Caki2 (cell line): ENCODE data around the gene NUDT4B. TPM values are rescaled to one million over a fixed set of nuclear protein-coding genes. Genes with fewer than 3 reads are reported as not detected.
"Not testable (repeated sequence)": the region's sequence is repeated elsewhere in the genome, so short reads cannot be mapped to it uniquely, and the experiment has no call there.

Source experiments
- DNase-seq: peaks from one replicate; pipeline ENCODE4 v3.0.0-alpha.2; 2015; ENCODE audit warnings: low read depth
- in situ Hi-C: cut with HindIII; loops from 2 replicates; pipeline ENCODE4 v1.10.0; 2016; ENCODE audit warnings: low sequenced_read_pairs, low pct_unique_long_range_greater_than_20kb, mixed read lengths
- total RNA-seq: library from RNA; depleted of rRNA; stranded (reverse); fragments of >200 nt; shearing (Covaris generic); gene quantifications from 2 replicates; pipeline ENCODE4 v1.2.3, GENCODE V29; 2014; ENCODE audit warnings: low replicate concordance; rRNA removed

The NUDT4B gene
- total RNA-seq, result 4.6 TPM in 1 of 2 replicates, not detected in the other

DNA sequence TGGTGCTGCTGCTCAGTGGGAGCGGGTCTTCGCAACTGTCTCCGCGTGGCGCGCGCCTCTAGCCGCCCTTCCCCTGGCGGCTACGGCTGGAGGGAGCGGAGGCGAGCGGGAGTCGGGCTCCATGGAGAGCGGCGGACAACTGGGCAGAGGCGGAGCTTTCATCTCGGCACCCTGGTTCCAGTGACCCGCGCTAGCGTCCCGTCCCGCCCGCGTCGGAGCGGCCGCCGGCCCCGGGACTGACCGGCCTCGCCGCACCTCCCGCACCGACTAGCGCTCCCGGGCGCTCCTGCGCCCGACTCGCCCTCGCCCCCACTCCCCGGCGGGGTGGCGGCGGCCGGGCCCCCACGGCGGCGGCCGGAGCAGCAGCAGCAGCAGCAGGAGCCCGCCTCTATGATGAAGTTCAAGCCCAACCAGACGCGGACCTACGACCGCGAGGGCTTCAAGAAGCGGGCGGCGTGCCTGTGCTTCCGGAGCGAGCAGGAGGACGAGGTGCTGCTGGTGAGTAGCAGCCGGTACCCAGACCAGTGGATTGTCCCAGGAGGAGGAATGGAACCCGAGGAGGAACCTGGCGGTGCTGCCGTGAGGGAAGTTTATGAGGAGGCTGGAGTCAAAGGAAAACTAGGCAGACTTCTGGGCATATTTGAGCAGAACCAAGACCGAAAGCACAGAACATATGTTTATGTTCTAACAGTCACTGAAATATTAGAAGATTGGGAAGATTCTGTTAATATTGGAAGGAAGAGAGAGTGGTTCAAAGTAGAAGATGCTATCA is at the start of gene NUDT4B:
TSS of gene NUDT4B (plus strand) at position 212 of the 772 bp plus-strand sequence. CDS start at position 391, 179 bp downstream.
- in situ Hi-C loops, DNase-seq: not testable (repeated sequence)

DNA sequence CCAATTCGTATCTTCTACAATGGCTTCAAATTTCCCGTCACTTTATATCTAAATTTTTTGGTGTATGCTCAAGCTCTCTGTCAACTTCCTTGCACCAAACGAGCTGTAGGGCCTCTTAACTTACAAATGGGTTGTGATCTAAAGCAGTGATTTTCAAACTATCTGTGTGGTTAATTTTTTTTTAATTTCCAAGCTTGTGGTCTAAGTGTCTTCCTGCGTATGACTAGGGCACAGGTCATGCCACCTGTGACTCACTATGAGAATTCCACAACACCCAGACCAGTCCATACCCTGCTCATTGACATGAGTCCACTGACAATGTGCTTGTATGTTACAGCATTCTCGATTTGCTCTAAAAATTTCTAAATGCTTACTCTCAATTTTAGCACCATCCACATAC is 49.2 kb upstream of the NUDT4B start:
- DNase-seq, in situ Hi-C loops: not testable (repeated sequence)

DNA sequence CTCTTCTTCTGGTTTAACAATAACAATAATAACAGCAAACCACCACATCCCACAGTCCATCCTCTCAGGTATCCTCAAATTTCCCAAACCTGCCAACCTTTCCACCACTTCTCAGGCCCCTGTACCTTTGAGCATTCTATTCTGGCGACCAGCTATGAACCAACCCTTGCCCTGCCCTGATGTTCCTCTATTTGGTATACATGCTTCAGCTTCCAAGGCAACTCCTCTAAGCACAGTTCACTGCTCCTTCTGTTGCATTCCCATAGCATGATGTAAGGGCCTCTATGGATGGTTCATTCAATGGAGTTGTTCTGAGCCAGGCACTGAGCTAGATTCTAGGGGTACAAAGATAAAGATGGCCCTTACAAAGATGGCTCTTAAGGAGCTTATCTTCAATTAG is 46.3 kb upstream of the NUDT4B start:
- in situ Hi-C loops, DNase-seq: not testable (repeated sequence)

DNA sequence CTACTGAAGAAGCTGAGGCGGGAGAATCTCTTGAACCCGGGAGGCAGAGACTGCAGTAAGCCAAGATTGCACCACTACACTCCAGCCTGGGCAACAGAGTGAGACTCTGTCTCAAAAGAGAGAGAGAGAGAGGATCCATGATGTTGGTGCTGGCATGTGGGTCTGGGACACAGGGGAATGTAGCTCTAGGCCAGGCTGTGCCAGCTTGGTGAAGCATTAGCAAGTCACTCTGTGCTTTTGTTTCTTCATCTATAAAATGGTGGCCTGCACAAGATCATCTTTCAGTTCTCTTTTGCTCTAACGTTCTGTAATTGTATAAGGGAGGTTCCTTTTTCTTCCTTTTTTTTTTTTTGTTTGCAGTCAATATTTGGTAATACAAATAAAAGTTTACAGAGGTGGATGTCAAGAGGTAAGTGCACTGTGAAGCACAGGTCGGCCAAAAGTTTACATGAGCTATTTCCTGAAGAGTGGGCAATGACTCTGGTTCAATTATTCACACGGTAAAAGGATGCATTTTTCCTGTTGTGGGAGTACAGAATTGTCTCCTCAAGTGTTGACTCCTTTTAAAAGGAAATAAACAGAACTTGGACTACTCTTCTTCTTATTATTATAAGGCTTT is 44.5 kb upstream of the NUDT4B start:
- DNase-seq, in situ Hi-C loops: not testable (repeated sequence)

DNA sequence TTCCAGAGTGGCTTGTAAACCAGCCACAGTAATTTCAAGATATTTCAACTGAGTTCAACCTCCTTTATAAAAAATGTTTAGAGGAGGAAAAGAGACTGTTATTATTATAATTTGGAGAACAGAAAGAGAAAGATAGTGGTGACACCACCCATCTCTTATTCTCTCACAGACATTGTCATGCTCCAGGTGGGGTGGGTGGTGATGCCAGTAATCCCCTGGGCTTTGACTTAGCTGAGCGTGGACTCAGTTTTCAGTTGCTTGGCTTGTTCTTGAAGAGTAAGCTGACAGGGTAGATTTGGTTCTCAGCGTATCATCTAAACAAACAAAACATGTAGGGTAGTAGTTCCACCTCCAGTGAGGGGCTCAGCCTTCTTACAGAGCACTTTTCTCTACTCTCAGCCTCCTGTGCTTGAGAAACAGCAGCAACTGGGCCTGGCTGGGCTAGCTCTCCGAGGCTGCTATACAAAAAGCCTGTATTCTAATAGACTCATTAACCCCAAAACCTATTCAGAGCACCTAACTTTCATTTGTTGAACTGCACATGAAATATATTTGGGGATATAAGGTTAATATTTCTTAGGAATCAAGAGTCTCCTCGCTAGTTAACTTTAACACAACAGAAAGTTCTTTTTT is 43.1 kb upstream of the NUDT4B start:
- DNase-seq, in situ Hi-C loops: not testable (repeated sequence)

DNA sequence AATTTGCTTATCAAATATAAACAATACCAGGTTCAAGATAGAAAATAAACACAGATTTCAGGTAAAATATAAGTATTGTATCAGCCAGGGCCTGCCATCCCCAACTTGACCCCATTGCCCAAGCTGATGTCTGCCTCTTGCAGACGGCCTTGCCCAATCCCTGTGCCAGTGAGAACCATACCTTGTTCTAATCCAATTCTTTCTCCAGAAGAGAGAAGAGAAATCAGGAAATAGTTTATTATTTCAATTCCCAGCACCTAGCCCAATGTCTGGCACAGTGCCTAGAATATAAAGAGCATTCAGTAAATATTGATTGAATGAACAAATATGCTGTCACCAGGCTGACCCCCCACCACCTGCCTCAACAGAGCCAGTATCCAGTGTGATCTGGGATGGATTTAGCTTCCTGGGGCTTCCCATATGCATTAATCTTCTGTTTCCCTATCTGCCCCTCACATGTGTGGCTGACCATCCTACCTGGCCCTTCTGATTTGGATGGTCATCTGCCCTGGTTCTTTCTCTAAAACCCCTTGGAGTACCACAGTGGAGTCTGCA is 39.7 kb upstream of the NUDT4B start:
- in situ Hi-C loops, DNase-seq: not testable (repeated sequence)

DNA sequence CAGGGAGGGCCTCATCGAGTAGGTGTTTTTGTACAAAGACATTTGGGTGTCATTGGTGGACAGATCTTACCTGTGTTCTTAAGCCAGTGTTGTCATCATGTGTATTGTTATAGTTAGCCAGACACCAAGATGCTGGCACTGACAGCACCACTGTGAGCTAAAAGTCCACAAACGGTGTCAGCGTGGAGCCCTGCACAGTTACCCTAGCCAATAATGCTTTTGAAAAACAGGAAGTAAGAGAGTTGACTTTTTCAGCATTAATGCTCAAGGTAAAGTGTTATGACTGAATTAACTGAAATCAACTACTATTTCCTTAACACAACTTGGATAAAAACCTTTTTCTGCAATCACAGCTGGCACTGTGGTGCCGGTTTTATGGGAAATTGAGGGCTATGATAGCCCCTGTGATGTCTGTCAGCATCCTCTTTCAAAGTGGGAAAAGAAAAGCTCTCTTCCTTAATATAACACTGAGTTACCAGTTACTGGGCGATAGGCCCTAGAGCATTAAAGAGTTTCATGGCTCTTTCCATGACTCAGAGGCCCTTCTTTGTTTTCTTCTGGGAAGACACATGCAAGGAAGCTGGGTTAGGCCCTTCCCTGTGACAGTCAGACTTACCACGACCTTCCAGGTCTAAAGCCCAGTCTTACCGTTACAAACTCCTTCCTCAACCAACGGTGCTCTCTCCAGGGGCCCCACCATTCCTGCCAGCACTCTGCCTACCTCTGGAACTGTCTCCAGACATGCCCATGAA is 37.6 kb upstream of the NUDT4B start:
- in situ Hi-C loops, DNase-seq: not testable (repeated sequence)

DNA sequence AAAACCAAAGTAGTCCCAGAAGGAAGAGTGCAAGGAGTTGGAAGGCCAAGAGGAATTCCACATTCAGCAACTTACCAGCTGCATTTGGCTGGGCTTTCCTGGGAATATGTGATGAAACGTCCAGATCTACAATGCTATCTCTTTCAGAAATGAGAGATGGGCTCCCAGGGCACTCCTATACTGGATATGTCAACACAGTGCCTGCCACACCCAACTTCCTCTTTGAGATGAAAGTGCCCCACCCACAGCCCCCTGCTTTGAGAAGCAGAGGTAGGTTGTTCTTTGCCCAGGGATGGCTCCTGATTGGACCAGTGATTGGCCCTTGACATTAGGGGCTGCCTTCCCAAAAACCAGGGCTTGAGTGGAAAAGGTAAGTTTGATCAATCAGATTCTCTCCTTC is 36.2 kb upstream of the NUDT4B start:
- in situ Hi-C loops, DNase-seq: not testable (repeated sequence)

DNA sequence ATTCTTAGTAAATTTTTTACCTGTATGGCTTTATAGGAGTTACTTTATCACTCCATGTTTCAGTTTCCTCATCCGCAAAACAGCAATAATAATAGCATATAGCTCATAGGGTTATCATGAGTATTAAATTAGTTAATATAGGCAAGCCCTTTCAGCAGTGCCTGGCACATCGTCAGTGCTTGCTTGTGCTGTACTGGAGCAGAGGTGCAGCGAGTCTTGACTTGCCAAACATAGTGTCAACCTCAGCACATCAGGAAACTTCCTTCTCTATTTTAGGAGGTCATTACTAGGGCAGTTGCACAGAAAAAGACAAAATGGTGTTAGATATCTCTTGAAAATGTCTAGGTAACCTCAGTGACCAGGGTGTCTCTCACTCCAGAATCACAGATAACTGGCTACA is 33.1 kb upstream of the NUDT4B start:
- DNase-seq, in situ Hi-C loops: not testable (repeated sequence)

DNA sequence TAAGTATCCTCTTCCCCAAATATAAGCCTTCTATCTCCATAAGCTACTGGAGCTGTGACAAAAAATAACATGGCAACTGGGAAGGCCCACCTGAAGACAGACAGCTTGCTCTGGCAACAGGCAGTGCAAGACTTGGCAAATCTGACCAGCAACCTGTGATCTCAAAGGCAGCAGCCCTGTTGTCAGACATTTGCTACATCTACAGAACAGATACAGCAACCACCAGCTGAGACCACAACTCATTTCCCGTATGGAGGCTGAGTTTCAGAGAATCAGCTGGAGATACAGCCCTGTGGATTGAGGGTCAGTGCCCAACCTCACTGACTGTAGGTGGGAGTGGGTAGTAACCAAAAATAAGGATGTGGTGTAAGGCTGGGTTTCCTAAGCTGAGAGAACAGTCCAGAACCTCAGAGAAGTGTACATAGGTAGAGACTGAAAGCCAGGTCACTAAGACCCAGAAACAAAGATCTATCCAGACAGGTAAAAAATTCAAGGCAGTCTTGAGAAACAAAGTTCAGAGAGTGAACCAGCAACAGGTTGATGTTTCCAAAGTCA is 31.5 kb upstream of the NUDT4B start:
- in situ Hi-C loops, DNase-seq: not testable (repeated sequence)

DNA sequence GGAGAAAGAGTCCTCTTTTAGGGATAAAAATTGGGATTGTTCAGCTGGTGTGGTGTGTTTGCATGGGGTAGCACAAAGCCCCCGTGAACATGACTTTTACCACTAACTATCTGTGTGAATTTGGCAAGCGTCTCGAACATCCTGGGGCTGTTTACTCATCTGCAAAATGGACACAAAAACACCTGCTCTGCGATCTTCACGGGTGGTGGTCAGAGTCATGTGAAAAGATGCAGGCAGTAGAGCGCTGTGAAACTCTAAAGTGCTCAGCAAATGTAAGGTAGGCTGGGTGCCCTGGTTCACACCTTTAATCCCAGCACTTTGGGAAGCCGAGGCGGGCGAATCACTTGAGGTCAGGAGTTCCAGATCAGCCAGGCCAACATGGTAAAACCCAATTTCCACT is 27.7 kb upstream of the NUDT4B start:
- DNase-seq, in situ Hi-C loops: not testable (repeated sequence)

DNA sequence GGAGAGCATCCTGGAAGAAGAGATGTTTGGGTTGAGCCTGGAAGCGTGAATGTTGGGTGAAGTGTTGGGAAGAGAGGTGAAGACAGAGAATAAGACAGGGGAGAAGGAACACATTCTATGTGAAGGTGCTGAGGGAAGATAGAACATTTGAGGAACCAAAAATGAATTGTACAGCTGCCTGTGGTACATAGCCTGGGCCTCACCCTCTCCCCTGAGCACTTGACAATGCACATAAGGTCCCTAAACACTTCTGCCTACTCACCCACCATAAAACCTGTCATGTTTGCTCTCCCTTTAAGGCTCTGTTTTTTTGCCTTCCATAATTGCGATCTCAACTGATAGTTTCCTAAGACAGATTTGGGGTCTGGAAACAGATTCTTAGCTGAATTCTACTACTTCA is 25.8 kb upstream of the NUDT4B start:
- in situ Hi-C loops, DNase-seq: not testable (repeated sequence)

DNA sequence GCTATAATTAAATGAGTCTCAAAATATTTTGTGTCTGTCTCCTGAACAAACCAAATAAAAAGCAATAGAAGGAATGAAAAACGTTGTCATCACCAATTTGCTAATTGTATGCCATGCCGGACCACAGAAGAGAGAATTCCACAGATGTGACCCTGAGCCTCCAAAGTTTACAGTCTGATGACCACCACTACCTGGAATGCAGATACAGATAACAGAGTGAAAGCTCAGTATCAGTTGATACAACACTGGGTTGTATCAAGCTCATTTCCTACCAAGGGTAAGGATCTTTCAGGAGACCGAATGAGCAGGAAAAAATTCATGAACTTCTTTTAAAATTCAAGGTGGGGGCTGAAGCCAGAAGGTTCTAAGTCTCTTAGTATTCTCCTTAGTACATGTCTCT is 25.1 kb upstream of the NUDT4B start:
- DNase-seq, in situ Hi-C loops: not testable (repeated sequence)

DNA sequence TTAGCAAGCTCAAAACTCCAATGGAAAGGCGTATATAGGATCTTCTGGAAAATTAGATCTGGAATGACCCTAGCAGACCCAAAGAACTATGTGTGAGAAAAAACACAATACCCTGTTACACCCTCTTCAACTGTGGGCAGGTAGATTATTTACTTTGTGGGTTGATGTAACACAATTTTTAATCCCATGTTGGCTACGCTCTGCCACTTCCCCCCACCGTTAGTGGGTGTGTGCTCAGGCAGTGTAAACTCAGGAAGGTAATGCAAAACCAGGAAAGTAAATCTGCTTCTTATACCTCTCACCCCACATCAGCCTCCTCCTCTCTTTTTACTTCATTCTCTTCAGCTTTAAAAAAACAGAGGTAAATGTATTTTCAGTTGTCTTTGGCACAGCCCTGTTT is 23.7 kb upstream of the NUDT4B start:
- not testable (repeated sequence) for DNase-seq

DNA sequence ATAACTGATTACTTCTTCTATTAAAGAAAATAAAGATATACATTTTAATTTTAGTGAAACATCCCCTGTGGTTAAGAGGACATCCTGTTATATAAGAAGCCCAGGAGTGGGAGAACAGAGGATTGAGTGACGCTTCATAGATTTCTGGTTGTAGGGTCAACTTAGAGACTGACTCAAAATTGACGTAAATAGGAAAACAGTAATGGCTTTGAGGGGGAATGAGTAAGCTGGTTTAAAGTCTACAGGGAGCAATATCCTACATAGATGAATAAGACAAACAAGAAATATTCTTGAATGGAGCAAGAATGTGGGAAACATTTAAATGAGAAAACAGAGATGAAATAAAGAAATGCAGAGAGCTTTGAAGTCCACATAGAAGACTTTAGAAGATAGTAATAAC is 20.7 kb upstream of the NUDT4B start:
- DNase-seq, in situ Hi-C loops: not testable (repeated sequence)

More for the DNA sequence above, 23.7 kb upstream of the NUDT4B start:
- in situ Hi-C loops, result not testable (repeated sequence)

DNA sequence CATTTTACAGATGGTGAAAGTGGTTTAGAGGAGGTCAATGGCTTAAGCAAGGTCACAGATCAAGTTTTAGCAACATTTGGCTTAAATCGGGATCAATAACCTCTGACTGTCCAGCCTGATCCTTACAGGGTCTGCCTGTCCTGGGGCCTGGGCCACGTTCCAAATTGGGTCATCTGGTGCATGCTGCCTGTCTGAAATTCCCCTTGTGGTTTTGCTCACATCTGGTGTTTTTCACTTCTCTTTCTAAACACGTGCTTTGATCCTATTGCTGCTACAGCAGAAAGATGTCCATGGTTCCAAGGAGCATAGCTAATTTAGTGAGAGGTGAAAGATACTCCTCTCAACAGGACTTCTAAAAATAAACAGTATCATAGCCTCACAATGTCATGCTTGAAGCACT is 19.4 kb upstream of the NUDT4B start:
- in situ Hi-C loops, result not testable (repeated sequence)

DNA sequence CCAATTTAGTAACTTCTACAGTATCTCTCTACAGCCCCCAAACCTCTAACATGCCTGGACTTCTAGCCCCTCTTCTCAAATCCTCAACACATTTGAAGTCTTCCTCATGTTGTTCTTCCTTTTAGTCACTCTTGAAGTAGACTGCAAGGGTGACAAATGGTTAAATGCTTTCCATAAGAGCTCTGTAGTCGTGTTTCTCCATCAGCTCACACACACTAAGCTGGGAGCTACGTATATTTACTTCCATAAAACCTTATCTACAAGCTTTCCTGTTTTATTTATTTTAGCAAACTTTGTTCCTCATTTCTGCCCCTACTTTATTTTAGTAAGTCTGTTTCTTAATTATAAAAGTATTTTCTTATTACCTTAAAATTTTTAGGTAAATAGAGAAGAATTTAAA is 19.0 kb upstream of the NUDT4B start:
- in situ Hi-C loops, DNase-seq: not testable (repeated sequence)

More for the DNA sequence above, 19.4 kb upstream of the NUDT4B start:
- not testable (repeated sequence) for DNase-seq

DNA sequence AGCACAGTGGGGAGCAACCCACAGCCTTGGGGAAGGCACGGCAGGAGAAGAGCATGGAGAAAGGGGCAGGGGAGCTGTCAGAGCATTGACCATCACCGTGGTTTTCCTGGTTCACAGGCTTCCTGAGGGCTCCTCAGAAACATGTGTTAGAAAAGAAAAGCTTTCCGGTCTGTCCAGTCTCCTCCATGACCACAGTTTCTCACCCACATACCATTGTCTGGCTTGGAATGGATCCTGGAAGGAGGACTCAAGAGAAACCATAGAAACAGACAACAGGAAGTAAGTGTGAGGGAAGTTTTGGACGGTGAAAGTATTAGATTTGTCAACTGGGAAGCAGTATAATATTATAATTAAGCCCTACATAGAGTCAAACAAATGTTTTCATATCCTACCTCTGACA is 16.3 kb upstream of the NUDT4B start:
- in situ Hi-C loops, DNase-seq: not testable (repeated sequence)
